Skin of body (tissue), 2 donors: ENCODE results near the gene SYN1. TPM values are rescaled to one million over a fixed set of nuclear protein-coding genes. Genes with fewer than 3 reads are reported as not detected.

Experiments used
- DNase-seq: peaks from one replicate; lab custom pipeline; 2025; lab: John Stamatoyannopoulos, UW
- total RNA-seq: library from RNA; depleted of rRNA; stranded (reverse); fragments of >200 nt; gene quantifications from one replicate; pipeline ENCODE4 v1.2.3, GENCODE V29; 2014

Gene SYN1
- total RNA-seq, 1 donor from 2014 or later: 0.30 TPM

DNA sequence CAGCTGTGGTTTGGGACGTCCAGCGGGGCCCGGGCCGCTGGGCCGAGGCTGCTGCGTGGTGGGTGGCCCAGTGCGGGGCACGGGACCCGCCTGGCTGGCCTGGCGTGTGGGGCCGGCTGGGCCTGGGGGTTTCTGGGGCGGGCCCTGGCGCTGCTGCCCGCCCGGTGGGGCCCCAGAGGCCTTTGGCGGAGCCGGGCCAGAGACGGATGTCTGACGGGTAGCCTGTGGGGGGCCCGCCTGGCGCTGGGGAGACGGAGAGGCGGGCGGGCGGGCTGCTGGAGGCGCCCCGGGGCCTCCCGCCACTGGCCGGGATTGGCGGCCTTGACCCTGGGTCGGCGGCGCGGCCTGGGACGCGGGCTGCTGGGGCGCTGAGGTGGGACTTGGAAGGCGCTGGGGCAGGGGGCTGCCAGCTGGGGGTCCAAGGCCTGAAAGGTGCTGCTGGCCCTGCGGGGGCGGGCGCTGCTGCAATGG lies 45.5 kb downstream of the SYN1 start:
- DNase-seq: no peak

DNA sequence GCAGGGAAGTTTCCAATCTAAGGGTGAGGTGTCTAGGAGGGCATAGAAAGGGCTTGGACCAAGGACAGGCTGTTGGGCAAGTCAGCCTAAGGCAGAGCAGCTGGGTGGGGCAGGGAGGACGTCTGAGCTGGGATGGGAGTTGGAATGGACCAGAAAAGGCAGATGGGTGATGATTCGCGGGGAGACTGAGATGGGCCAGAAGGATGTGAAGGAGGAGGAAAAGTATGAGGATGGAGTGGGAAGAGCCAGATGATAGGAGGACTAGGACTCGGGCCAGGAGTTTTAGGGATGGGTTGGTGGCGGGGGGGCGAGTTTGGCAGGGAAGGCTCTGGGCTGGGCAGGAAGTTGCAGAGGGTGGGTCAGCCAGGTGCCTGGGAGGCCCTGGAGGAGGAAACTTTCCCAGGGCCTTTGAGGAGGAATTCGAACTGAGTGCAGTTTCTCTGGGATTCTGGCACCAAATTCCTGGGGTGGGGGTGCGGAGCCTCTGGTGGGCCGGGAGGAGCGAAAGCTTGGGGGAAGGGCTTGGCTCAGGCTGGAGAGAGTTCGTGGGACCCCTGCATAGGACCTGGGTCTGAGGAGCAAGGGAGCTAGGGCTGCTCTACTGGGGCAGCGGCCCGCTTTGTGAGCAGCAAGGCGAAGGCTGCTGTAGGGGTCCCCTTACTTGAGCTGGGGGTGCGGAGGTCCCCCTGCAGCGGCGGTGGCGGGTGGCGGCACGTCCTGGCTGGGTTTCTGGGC lies 46.1 kb downstream of the SYN1 start:
- peak; percentile 82 for DNase-seq

DNA sequence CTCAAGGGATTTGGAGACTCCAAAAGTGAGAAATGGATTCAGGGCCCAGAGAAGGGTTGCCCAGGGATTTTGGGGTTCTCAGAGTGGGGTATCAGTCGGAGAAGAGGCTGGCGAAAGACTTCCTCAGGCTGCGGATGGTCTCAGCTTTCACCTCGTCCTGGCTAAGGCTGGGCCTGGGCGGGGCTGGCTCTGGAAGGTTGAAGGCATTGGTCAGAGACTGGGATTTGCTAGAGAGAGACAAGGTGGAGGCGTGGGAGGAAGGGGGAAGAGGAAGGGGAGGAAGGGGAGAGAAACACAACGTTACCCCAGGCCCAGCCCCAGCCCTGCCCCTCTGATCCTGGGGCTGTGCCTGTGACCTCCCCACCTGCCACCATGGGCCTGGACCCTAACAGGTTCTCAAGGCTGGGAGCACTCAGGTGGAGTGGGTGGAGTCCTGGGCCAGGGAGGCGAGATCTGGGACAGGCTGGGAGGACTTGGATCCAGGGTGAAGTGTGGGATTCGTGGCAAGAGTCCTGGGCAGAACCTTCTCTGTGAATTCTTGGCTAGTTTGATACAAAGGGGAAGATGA lies 46.8 kb downstream of the SYN1 start:
- no peak for DNase-seq

DNA sequence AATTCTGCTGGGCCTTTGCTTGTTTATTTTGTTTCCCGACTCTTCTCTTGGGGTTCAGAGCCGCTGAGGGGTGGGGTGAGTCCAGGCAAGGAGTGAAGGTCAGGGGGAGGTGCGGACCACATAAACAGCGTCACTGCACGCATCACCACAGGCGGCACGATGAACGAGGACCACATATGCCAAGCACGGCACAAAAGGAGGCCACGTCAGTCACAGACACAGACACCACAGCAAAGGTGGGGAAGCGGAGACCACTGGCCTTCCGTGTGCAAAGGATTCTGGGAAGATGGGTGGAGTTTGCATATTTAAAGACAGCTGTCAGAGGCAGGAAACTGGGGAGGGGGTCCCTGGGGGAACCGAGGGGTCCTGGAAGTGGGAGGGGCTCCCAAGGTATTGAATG lies 47.8 kb downstream of the SYN1 start:
- no peak for DNase-seq

DNA sequence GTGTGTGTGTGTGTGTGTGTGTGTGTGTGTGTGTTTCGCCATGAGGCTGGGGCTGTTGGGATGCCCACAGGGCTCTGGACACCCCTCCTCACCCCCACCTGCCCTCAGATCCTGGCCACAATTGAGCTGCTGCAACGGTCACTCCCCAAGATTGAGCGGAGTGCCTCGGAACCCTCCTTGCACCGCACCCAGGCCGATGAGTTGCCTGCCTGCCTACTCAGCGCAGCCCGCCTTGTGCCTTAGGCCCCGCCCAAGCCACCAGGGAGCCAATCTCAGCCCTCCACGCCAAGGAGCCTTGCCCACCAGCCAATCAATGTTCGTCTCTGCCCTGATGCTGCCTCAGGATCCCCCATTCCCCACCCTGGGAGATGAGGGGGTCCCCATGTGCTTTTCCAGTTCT lies 48.4 kb downstream of the SYN1 start:
- no peak for DNase-seq

- no peak for DNase-seq
Measured at GRCh38 chrX:47570794-47571193, 48.9 kb downstream of the SYN1 start.

DNA sequence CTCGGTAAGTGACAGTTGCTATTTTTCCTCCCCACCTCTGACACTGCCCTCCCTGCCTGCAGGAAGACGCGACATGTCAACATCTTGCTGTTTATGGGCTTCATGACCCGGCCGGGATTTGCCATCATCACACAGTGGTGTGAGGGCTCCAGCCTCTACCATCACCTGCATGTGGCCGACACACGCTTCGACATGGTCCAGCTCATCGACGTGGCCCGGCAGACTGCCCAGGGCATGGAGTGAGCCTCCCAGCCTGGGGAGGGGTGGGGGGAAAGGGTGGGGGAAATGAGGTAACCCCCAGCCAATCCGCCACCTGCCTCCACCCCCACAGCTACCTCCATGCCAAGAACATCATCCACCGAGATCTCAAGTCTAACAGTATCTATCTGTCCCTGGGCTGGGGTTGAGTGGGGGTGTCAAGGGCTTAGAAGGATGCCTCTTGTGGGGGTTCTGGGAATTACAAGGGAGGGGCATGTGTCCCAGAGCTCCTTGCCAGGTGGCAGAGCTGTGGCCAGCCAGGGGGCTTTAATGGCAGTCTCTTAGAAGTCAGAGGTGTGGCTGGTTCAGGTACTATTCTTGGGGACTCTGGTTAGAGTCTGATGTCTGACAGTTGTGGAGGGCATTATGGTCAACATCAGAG lies 50.9 kb downstream of the SYN1 start:
- DNase-seq: no peak

- DNase-seq: no peak
Measured at GRCh38 chrX:47566841-47567240, 52.8 kb downstream of the SYN1 start.

- DNase-seq: no peak
Measured at GRCh38 chrX:47564438-47565085, 55.1 kb downstream of the SYN1 start.

- no peak for DNase-seq
Measured at GRCh38 chrX:47563801-47564315, 55.8 kb downstream of the SYN1 start.

- DNase-seq: no peak
Measured at GRCh38 chrX:47562615-47563243, 56.9 kb downstream of the SYN1 start.

- DNase-seq: no peak
Measured at GRCh38 chrX:47561659-47562151, 58.0 kb downstream of the SYN1 start.

DNA sequence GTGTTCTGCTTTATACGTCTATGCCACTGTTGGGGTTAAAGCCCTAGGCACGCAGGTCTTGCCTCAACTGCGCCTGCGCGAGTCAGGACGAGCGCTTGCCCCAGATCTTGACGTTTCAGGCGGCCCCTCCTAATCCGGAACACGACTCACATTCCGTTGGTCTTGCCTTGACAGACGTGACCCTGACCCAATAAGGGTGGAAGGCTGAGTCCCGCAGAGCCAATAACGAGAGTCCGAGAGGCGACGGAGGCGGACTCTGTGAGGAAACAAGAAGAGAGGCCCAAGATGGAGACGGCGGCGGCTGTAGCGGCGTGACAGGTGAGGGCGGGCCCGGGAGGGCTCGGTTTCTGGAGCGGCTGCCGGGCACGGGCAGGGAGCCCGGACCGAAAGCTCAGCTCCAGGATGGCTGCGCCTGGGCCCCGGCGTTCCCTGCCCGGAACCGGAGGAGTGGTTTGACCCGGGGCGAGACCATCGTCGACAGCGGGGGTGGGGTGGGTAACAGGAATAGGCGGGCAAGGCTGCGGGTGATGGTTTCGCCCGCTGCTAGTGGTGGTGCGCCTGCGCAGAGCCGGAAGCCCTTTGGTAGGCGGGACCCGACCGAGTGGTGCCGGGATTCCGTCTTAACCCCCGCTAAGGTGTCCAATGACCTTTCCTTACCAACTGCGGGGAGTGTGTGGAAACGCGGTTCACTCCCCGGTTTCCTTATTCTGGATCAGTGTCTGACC lies 58.6 kb downstream of the SYN1 start, which contains the start of gene ARAF:
Gene ARAF (plus strand): TSS at position 272 of the 725 bp plus-strand sequence. CDS start 1,763 bp downstream, outside the sequence.
- peak; percentile 94 for DNase-seq

- DNase-seq: peak; percentile 19
Measured at GRCh38 chrX:47560179-47560933, 59.3 kb downstream of the SYN1 start.

GRCh38 chrX:47558436-47558835 lies 61.2 kb downstream of the SYN1 start:
- DNase-seq: no peak

GRCh38 chrX:47556045-47556623 lies 63.5 kb downstream of the SYN1 start:
- peak; percentile 86 for DNase-seq

DNA sequence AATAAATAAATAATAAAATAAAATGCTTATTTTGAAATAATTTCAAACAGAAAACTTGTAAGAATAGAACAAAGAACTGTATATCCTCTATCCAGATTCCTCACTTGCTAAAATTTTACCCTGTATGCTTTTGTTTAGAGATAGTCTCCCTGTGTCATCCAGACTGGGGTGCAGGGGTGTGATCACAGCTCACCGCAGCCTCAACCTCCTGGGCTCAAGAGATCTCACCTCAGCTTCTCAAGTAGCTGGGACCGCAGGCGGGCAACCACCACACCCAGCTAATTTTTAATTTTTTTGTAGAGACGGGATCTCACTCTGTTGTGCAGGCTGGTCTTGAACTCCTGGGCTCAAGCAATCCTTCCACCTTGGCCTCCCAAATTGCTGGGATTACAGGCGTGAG lies 76.2 kb downstream of the SYN1 start:
- DNase-seq: no peak

- peak; percentile 85 for DNase-seq
Measured at GRCh38 chrX:47540754-47541538, 78.7 kb downstream of the SYN1 start.

- DNase-seq: peak; percentile 18
Measured at GRCh38 chrX:47539860-47540259, 79.8 kb downstream of the SYN1 start.
